Measurements from ENCODE around the gene BLOC1S1. TPM values are rescaled to one million over a fixed set of nuclear protein-coding genes. Genes with fewer than 3 reads are reported as not detected.

Gene BLOC1S1
- total RNA-seq, 1 experiment from 2014 or later: 83.4 TPM

GRCh38 chr12:55681142-55682077, 34.4 kb upstream of the BLOC1S1 start:
- H3K4me2 ChIP-seq (ENCODE audit: low read depth, low read length, poor library complexity, severe bottlenecking): no peak overlapping the region
- no peak overlapping the region for H2AFZ ChIP-seq (ENCODE audit: low read length)

GRCh38 chr12:55682087-55682796, 33.6 kb upstream of the BLOC1S1 start:
- H3K79me2 ChIP-seq (ENCODE audit: low read length): no peaks in the 10 kb centered on the region
- no peaks in the 10 kb centered on the region for H3K9me3 ChIP-seq (ENCODE audit: low read length)
- H3K4me2 ChIP-seq (ENCODE audit: low read depth, low read length, poor library complexity, severe bottlenecking): no peak overlapping the region
- no peak overlapping the region for H3K4me3 ChIP-seq (ENCODE audit: low read length)
- H3K4me1 ChIP-seq (ENCODE audit: low read length): no peaks in the 10 kb centered on the region
- DNase-seq: no peak
- no peaks in the 10 kb centered on the region for H4K20me1 ChIP-seq (ENCODE audit: insufficient read depth, low read depth, low read length)
- H2AFZ ChIP-seq (ENCODE audit: low read length): no peak overlapping the region
- H3K36me3 ChIP-seq (ENCODE audit: insufficient read depth, low read length): no peaks in the 10 kb centered on the region
- no peaks in the 10 kb centered on the region for H3K27me3 ChIP-seq (ENCODE audit: low read length)
- H3K9ac ChIP-seq (ENCODE audit: low read length): no peak overlapping the region
- no peak overlapping the region for H3K27ac ChIP-seq (ENCODE audit: low read length)
- H3K9me2 ChIP-seq (replicated peaks; ENCODE audit: insufficient read depth, low read length): no peaks in the 10 kb centered on the region

More at GRCh38 chr12:55681142-55682077, 34.4 kb upstream of the BLOC1S1 start:
- Histone ChIP-seq H3K9me3 (ENCODE audit: low read length) (no peaks in the 10 kb centered on the region), H4K20me1 (ENCODE audit: insufficient read depth, low read depth, low read length) (no peaks in the 10 kb centered on the region), H3K9ac (ENCODE audit: low read length) (no peak overlapping the region), H3K9me2 (replicated peaks; ENCODE audit: insufficient read depth, low read length) (no peaks in the 10 kb centered on the region), H3K36me3 (ENCODE audit: insufficient read depth, low read length) (no peaks in the 10 kb centered on the region), H3K79me2 (ENCODE audit: low read length) (no peaks in the 10 kb centered on the region), H3K27ac (ENCODE audit: low read length) (no peak overlapping the region), H3K27me3 (ENCODE audit: low read length) (no peaks in the 10 kb centered on the region), H3K4me3 (ENCODE audit: low read length) (no peak overlapping the region), H3K4me1 (ENCODE audit: low read length) (no peaks in the 10 kb centered on the region)
- no peak for DNase-seq

GRCh38 chr12:55683676-55684075, 32.2 kb upstream of the BLOC1S1 start:
- H3K4me3 ChIP-seq (ENCODE audit: low read length): no peak overlapping the region
- H3K79me2 ChIP-seq (ENCODE audit: low read length): no peaks in the 10 kb centered on the region
- H3K4me1 ChIP-seq (ENCODE audit: low read length): no peaks in the 10 kb centered on the region
- H3K36me3 ChIP-seq (ENCODE audit: insufficient read depth, low read length): no peaks in the 10 kb centered on the region
- no peak overlapping the region for H3K27ac ChIP-seq (ENCODE audit: low read length)
- H3K4me2 ChIP-seq (ENCODE audit: low read depth, low read length, poor library complexity, severe bottlenecking): no peak overlapping the region
- H3K27me3 ChIP-seq (ENCODE audit: low read length): no peaks in the 10 kb centered on the region
- H2AFZ ChIP-seq (ENCODE audit: low read length): no peak overlapping the region
- no peaks in the 10 kb centered on the region for H3K9me2 ChIP-seq (replicated peaks; ENCODE audit: insufficient read depth, low read length)
- no peaks in the 10 kb centered on the region for H3K9me3 ChIP-seq (ENCODE audit: low read length)
- H4K20me1 ChIP-seq (ENCODE audit: insufficient read depth, low read depth, low read length): no peaks in the 10 kb centered on the region
- no peak overlapping the region for H3K9ac ChIP-seq (ENCODE audit: low read length)
- no peak for DNase-seq

GRCh38 chr12:55684761-55685370, 31.0 kb upstream of the BLOC1S1 start:
- Histone ChIP-seq H3K36me3 (ENCODE audit: insufficient read depth, low read length) (no peaks in the 10 kb centered on the region), H3K4me3 (ENCODE audit: low read length) (no peak overlapping the region), H3K9ac (ENCODE audit: low read length) (no peak overlapping the region), H3K4me2 (ENCODE audit: low read depth, low read length, poor library complexity, severe bottlenecking) (no peak overlapping the region), H3K27me3 (ENCODE audit: low read length) (no peaks in the 10 kb centered on the region), H3K9me2 (replicated peaks; ENCODE audit: insufficient read depth, low read length) (no peaks in the 10 kb centered on the region), H3K79me2 (ENCODE audit: low read length) (no peaks in the 10 kb centered on the region), H3K27ac (ENCODE audit: low read length) (no peak overlapping the region), H4K20me1 (ENCODE audit: insufficient read depth, low read depth, low read length) (no peaks in the 10 kb centered on the region), H3K9me3 (ENCODE audit: low read length) (no peaks in the 10 kb centered on the region), H2AFZ (ENCODE audit: low read length) (no peak overlapping the region), H3K4me1 (ENCODE audit: low read length) (no peaks in the 10 kb centered on the region)
- DNase-seq: no peak

- Histone ChIP-seq H2AFZ (ENCODE audit: low read length) (no peak overlapping the region), H3K4me1 (ENCODE audit: low read length) (no peaks in the 10 kb centered on the region), H4K20me1 (ENCODE audit: insufficient read depth, low read depth, low read length) (no peaks in the 10 kb centered on the region), H3K27ac (ENCODE audit: low read length) (no peak overlapping the region), H3K79me2 (ENCODE audit: low read length) (no peaks in the 10 kb centered on the region), H3K4me3 (ENCODE audit: low read length) (no peak overlapping the region), H3K4me2 (ENCODE audit: low read depth, low read length, poor library complexity, severe bottlenecking) (no peak overlapping the region), H3K36me3 (ENCODE audit: insufficient read depth, low read length) (no peaks in the 10 kb centered on the region), H3K27me3 (ENCODE audit: low read length) (no peaks in the 10 kb centered on the region), H3K9me3 (ENCODE audit: low read length) (no peaks in the 10 kb centered on the region), H3K9me2 (replicated peaks; ENCODE audit: insufficient read depth, low read length) (no peaks in the 10 kb centered on the region), H3K9ac (ENCODE audit: low read length) (no peak overlapping the region)
- no peak for DNase-seq
Measured at GRCh38 chr12:55685671-55686070, 30.2 kb upstream of the BLOC1S1 start.

- Histone ChIP-seq H3K36me3 (ENCODE audit: insufficient read depth, low read length) (no peaks in the 10 kb centered on the region), H3K27me3 (ENCODE audit: low read length) (no peaks in the 10 kb centered on the region), H3K4me3 (ENCODE audit: low read length) (no peak overlapping the region), H3K4me2 (ENCODE audit: low read depth, low read length, poor library complexity, severe bottlenecking) (no peak overlapping the region), H3K27ac (ENCODE audit: low read length) (no peak overlapping the region), H4K20me1 (ENCODE audit: insufficient read depth, low read depth, low read length) (no peaks in the 10 kb centered on the region), H3K9ac (ENCODE audit: low read length) (no peak overlapping the region), H2AFZ (ENCODE audit: low read length) (no peak overlapping the region), H3K9me2 (replicated peaks; ENCODE audit: insufficient read depth, low read length) (no peaks in the 10 kb centered on the region), H3K79me2 (ENCODE audit: low read length) (no peaks in the 10 kb centered on the region), H3K9me3 (ENCODE audit: low read length) (no peaks in the 10 kb centered on the region), H3K4me1 (ENCODE audit: low read length) (no peaks in the 10 kb centered on the region)
- DNase-seq: no peak
Measured at GRCh38 chr12:55686366-55687010, 29.4 kb upstream of the BLOC1S1 start.

GRCh38 chr12:55687746-55688145, 28.1 kb upstream of the BLOC1S1 start:
- Histone ChIP-seq H3K36me3 (ENCODE audit: insufficient read depth, low read length) (no peaks in the 10 kb centered on the region), H3K9me2 (replicated peaks; ENCODE audit: insufficient read depth, low read length) (no peaks in the 10 kb centered on the region), H2AFZ (ENCODE audit: low read length) (no peak overlapping the region), H4K20me1 (ENCODE audit: insufficient read depth, low read depth, low read length) (no peaks in the 10 kb centered on the region), H3K27me3 (ENCODE audit: low read length) (no peaks in the 10 kb centered on the region), H3K9me3 (ENCODE audit: low read length) (no peaks in the 10 kb centered on the region), H3K9ac (ENCODE audit: low read length) (no peak overlapping the region), H3K4me2 (ENCODE audit: low read depth, low read length, poor library complexity, severe bottlenecking) (no peak overlapping the region), H3K4me3 (ENCODE audit: low read length) (no peak overlapping the region), H3K4me1 (ENCODE audit: low read length) (no peaks in the 10 kb centered on the region), H3K79me2 (ENCODE audit: low read length) (no peaks in the 10 kb centered on the region), H3K27ac (ENCODE audit: low read length) (no peak overlapping the region)
- DNase-seq: no peak
